PFSK-1 (cell line): ENCODE measurements around the gene ZYX.

Experiments
- POLR2AphosphoS5 ChIP-seq: IDR thresholded peaks from 2 replicates; pipeline ENCODE4 v1.6.1; 2012; ENCODE audit warnings: low read depth, mild to moderate bottlenecking, control low read depth, low read length, moderate library complexity
- SIN3A ChIP-seq: IDR thresholded peaks from 2 replicates; pipeline ENCODE4 v1.6.1; 2012; ENCODE audit warnings: mild to moderate bottlenecking, low read length, moderate library complexity, borderline replicate concordance; ENCODE audit not compliant: insufficient read depth

DNA sequence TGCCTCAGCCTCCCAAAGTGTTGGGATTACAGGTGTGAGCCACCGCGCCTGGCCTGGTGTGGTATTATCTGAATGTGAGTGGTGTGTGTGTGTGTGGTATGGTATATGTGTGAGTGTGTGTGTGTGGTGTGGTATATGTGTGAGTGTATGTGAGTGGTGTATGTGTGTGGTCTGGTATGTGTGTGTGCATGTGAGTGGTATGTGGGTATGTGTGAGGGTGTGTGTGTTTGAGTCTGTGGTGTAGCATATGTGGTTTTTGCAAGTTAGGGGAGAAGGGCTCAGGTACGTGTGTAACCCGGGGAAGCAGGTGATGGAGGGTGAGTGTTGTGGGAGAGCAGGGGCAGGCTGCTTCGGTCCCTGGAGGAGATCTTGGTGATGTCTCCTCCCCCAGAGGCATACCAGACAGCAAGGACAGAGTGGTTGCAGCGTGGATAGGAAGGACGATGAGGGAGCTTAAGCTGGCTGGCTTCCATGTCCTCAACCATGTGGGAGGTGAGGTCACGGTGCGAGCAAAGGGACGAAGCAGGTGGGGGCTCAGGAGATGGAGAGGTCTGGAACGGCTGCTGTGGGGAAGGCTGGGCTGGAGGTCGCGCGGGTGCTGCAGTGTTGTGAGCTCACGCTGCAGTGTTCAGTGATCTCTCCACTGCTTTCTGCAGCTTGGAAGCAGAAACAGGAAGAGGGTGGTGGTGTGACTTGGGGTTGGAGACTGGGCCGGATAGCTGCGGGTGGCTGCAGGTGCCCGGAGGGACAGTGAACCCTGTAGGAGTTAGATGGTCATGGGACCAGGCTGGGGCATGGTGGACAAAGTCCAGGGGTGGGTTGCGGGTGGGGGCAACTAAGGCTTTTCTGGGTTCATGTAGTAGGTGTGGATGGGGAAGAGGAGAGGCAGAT is 5.0 kb downstream of the ZYX start:
- no peak for TF ChIP-seq POLR2AphosphoS5
- no peak for TF ChIP-seq SIN3A
